Stimulated activated CD8-positive, alpha-beta memory T cell treated with anti-CD3 and anti-CD28 coated beads, Interleukin-7, amount 100 ng/mL, for 24 hours (primary cell): Measurements from ENCODE around the gene CA9.

ENCODE experiments used
- DNase-seq: peaks from one replicate; pipeline ENCODE4 v3.0.0-alpha.2; 2020; ENCODE audit warnings: low read depth

CA9 gene

DNA sequence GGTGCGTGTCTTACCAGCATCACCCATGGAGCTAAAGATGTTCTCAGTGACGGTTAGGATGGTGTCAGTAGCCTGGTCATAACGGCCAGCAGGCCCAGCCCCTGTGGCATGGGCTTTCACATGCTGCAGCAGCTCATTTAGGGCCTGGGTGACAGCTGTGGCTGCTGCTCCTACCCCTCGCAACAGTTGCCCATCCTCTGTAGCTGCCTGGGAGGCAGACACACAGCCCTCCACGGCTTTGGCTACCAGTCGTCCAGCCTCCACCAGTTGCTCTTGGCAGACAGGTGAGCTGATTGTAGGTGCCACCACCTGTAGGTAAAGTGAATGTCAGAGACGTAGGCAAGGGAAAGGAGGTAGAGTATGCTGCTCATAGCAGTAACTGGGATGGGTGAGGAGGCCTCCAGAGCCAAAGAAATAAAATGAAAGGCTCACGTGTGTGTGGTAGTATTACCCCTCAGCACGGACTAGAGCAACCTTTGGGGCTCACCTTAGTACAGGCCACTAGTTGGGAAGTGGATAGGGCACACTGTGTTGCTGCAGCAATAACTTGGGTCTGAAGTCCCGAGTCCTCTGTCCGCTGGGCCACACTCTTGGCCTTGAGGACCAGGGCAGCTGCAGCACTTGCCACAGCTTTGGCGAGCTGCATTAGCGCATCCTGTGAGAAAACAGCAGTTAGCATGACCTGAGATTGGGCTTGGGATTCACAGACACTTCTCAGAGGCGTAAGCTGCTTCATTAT is 43.6 kb downstream of the CA9 start:
- DNase-seq = no peak

DNA sequence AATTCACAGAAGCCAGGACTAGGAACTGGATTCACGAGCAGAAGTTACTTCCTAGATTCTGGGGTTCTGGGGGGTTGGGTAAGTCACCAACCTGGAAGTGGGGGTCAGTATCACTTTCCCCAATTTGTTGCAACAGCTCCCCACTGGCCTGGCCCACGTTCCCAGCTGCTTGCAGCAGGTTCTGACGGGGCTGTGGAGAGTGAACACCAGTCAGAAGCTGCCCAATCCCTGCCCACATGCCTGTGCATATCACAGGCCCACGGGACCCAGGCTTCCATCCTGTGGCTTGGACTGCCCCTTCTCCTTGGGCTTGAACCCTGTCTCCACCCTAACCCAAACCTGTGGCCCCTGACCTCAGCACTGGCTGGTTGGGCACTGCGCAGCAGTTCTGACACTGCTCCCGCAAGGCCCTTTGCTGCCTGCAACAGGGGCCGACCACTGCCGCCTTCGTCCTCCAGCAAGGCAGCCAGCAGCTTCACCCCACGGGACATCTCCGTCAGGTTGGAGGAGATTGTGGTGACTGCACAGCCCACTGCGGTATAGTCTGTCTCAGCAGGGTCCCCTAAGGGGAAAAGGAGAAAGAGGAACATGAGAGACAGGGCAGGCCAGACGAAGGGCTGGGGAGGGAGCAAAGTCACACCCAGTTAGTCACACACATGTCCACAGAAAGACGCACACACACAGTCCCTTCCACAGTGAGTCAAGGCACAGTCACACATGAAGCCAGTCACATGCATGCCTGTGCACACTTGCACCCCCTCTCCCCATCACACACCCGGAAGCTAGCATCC is 45.2 kb downstream of the CA9 start:
- no peak for DNase-seq

DNA sequence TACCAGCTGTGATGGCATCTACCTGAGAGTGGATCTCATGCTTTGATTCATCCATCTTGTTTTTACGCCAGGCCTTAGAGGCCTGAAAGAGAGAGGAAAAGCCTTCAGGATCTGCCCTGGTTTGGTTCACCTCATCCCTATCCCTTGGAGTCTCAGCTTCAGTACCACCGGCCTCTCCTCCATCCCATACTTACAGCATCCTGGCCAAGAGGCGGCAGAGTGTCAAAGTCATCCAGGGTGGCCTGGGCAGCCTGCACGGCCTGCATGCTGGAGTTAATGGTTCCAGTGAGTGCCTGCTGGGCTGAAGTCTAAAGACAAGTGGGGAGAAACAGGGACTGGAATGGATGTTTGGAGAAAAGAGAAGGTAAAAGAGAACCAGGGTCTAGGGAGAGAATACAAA is 45.8 kb downstream of the CA9 start:
- no peak for DNase-seq

DNA sequence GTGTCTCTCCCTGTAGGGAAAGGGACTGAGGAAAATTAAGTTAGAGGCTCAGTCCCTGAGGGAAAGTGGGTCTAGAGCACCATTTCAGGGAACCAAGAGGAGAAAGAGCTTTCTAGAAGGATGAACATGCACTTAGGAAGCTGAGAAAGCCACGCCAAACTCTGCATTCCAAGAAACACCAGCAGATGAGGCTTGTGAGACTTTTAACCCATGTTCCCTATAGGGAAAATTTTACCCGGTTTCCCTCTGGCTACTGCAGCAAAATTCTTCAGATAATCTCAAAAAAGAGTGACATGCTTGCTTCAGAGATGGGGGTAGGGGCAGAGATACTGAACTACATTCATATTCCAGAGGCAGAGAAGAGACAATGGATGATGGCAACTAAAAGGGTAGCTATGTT is 49.7 kb downstream of the CA9 start:
- no peak for DNase-seq

- no peak for DNase-seq
These were observed 50.2 kb downstream of the CA9 start for GRCh38 chr9:35723908-35724307.

- DNase-seq = no peak
These were observed 51.6 kb downstream of the CA9 start for GRCh38 chr9:35725362-35725761.

DNA sequence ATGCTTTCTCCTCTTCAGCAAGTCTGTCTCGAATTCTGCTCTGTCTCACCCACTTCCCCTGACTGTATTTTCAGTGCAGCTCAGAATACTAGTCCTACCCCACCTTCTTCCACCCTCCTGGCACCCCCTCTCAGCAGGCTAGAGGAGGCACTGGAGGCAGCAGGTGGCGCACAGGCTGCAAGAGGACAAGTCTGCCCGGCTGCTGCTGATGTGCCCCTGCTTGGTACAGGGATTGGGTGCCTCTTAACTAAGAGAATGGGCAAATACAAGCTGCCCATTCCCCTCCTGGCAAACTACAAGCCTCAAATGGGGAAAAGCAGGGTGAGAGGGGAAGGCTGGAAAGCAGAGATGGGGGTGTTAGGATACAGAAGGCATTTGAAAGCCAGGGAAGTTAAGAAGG is 53.2 kb downstream of the CA9 start:
- DNase-seq = no peak

DNA sequence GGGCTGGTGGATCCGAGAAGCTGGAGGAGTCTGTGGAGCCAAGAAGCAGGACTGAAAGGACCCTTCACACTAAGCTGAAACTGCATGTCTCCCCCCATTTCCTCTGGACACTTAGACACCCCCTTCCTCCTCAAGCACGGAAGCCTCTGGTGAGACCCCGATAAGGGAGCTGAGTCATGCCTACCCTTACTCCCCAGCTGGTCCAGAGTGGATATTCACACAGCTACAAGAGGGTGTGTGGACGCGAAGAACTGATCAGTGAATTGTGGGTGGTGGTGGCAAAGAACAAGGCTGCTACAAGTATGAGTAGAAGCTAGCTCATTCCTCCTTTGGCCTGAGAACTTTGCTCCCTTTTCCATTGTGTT is 53.9 kb downstream of the CA9 start:
- no peak for DNase-seq

DNA sequence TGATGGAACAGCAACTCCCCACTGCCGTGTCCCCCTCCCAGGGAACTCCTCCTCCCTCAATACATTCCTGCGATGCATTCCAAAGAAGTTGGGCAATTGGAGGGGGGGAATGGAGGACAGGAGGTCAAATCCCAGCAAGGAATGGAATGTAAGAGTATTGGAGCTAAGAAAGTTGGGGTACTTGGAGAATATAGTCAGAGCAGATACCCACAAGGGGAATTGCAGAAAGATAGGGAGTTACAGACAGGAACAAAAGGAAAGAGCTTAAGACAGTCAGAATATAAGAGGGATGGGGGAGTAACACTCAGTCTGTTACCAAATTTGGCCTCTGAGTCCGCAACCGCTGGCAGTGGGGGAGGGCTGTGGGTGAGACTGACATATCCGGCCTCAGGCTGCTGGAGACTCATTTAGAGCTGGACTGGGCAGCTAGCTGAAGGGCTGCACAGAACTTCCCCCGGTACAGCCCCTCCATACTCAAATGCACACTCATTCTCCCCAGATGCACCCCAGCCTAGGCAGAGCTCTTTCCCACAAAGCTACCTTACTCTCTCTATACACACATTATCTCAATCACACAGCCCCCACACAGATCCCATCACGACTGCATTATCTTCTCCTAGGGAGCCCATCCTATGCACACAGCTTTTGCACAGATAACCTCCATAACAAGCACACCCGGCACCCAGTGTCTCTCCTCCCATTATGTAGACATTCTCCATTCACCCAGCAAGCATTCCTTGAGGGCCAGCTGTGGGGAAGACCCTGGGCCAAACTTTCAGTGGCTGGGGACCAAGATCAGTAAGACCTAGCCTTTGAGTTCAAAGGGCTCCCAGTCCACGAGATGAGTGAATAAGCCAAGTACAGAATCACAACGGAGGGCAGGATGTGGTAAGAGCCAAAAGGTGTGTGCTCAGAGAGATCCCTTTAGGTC is 54.6 kb downstream of the CA9 start:
- peak; percentile 14 for DNase-seq

DNA sequence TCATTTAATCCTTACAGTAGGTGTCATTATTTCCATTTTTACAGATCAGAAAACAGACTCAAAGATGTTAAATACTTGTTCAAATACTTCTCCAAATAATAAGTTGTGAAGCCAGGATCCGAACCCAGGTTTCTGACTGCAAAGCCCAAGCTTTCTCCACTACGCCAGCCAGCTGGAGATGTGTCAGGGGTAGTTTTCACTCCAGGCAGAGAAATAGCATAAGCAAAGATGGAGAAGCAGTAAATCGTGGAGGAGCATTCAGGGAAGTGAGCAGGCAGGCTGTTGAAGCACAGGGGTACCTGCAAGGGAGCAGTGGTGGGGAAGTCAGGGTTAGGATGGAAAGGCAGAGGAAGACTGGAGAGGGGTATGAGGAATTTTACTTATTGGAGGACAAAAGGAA is 55.4 kb downstream of the CA9 start:
- DNase-seq = no peak

GRCh38 chr9:35729700-35730485 is 56.2 kb downstream of the CA9 start:
- no peak for DNase-seq

DNA sequence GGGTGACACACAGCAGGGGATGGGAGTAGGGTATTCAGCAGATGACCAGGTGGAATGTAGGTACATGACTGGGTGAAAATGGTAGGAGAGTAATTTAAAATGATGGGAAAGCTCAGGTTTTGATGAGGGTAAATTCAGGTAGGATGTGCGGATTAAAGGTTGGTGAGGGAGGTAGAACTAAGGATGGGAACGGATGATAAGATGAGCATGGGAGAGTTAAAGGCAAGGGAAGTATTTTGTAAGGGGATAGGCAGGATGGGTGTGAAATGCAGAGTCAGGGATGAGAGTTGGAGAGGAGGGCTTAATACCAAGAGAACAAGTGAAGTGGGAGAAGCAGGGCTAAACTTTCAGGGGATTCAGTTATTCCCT is 56.7 kb downstream of the CA9 start:
- no peak for DNase-seq
